GM23248 (cell line): ENCODE measurements around the gene ADRA2C.

Experiments
- EZH2 ChIP-seq: fragments of 200-600 bp; sonication (generic); IDR thresholded peaks from 2 replicates; pipeline ENCODE4 v1.6.1; 2018; ENCODE audit warnings: antibody characterized with exemption, mild to moderate bottlenecking; ENCODE audit not compliant: insufficient read depth, poor library complexity, severe bottlenecking
- EZH2phosphoT487 ChIP-seq: fragments of 200-600 bp; sonication (generic); IDR thresholded peaks from 2 replicates; pipeline ENCODE4 v1.6.1; 2018; ENCODE audit warnings: antibody characterized with exemption, moderate library complexity, mild to moderate bottlenecking, low read depth; ENCODE audit not compliant: insufficient read depth

DNA sequence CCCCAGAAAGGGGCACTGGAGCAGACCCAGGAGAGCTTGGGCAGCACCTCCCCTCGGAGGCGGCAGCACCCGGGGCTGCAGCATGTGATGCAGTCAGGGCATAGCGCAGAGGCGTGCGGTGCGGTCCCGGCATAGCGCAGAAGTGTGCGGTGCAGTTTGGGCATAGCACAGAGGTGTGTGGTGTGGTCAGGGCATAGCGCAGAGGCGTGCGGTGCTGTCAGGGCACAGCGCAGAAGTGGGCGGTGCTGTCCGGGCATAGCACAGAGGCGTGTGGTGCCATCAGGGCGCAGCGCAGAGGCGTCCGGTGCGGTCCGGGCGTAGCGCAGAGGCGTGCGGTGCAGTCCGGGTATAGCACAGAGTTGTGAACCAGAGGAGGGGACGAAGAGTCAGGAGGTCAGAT lies 42.8 kb downstream of the ADRA2C start:
- TF ChIP-seq EZH2: no peak
- TF ChIP-seq EZH2phosphoT487: no peak
